Muscle layer of colon (tissue), 2 donors: ENCODE data around the gene XYLT2.

Source experiments
- H3K27ac ChIP-seq: one replicate; pipeline ENCODE4 v1.7.0; 2013; ENCODE audit warnings: low read depth, mild to moderate bottlenecking, low read length, moderate library complexity
- H3K27me3 ChIP-seq, 2 donors: one replicate each; pipeline ENCODE4 v1.7.0; 2013; ENCODE audit warnings: low read length in 2 of 2, mild to moderate bottlenecking in 2 of 2; ENCODE audit not compliant: insufficient read depth in 2 of 2, control insufficient read depth in 1 of 2
- H3K36me3 ChIP-seq: one replicate; pipeline ENCODE4 v1.7.0; 2013; ENCODE audit warnings: mild to moderate bottlenecking, low read length; ENCODE audit not compliant: insufficient read depth
- H3K4me1 ChIP-seq: one replicate; pipeline ENCODE4 v1.7.0; 2013; ENCODE audit warnings: mild to moderate bottlenecking, low read length; ENCODE audit not compliant: insufficient read depth
- H3K4me3 ChIP-seq, 2 donors: one replicate each; pipeline ENCODE4 v1.7.0; 2013; ENCODE audit warnings: low read length in 2 of 2, low read depth in 1 of 2, mild to moderate bottlenecking in 1 of 2, moderate library complexity in 1 of 2
- H3K9ac ChIP-seq: one replicate; pipeline ENCODE4 v1.7.0; 2013; ENCODE audit warnings: low read length
- H3K9me3 ChIP-seq: one replicate; pipeline ENCODE4 v1.7.0; 2013; ENCODE audit warnings: mild to moderate bottlenecking, low read length
- donor health status: abdominal sarcoma.
- donor health status: Adenocarcinoma of cecum.

Gene XYLT2

DNA sequence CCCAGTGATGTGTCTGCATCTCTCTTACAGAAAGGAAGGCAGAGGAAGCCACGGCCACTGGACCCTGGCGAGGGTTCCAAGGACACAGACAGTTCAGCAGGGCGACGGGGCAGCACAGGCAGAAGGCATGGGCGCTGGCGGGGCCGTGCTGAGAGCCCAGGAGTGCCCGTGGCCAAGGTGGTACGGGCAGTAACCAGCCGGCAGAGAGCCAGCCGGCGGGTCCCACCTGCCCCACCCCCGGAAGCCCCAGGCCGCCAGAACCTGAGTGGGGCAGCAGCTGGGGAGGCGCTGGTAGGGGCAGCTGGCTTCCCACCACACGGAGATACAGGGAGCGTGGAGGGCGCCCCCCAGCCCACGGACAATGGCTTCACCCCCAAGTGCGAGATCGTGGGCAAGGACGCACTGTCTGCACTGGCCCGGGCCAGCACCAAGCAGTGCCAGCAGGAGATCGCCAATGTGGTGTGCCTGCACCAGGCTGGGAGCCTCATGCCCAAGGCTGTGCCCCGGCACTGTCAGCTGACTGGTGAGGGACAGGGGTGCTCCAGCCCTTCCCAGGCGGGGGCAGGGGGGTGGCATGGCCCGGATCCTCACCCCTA lies 7.8 kb downstream of the XYLT2 start:
- no peak overlapping the region for H3K4me3 ChIP-seq
- no peak overlapping the region for H3K9ac ChIP-seq
- no peaks in the 10 kb centered on the region for H3K9me3 ChIP-seq
- H3K27ac ChIP-seq: no peak overlapping the region
- H3K36me3 ChIP-seq: peaks cover 48% of the 10 kb centered on the region
- H3K27me3 ChIP-seq: no peaks in the 10 kb centered on the region
- H3K4me1 ChIP-seq: peaks cover 17% of the 10 kb centered on the region

DNA sequence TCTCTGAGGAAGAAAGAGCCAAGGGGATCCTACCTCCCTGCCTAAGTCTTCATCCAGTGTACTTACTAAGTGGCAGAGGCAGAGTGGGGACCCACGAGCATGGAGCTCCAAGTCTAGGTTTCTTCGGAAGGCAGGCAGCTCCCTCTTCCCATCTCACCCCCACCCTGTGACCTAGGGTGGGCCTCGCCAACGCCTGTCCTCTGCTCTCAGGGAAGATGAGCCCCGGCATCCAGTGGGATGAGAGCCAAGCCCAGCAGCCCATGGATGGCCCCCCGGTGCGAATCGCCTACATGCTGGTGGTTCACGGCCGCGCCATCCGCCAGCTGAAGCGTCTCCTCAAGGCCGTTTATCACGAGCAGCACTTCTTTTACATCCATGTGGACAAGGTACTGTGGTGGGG lies 8.3 kb downstream of the XYLT2 start:
- Histone ChIP-seq H3K9ac (no peak overlapping the region), H3K4me3 (no peak overlapping the region), H3K36me3 (peaks cover 52% of the 10 kb centered on the region), H3K9me3 (no peaks in the 10 kb centered on the region), H3K27me3 (no peaks in the 10 kb centered on the region), H3K4me1 (peaks cover 16% of the 10 kb centered on the region), H3K27ac (no peak overlapping the region)

DNA sequence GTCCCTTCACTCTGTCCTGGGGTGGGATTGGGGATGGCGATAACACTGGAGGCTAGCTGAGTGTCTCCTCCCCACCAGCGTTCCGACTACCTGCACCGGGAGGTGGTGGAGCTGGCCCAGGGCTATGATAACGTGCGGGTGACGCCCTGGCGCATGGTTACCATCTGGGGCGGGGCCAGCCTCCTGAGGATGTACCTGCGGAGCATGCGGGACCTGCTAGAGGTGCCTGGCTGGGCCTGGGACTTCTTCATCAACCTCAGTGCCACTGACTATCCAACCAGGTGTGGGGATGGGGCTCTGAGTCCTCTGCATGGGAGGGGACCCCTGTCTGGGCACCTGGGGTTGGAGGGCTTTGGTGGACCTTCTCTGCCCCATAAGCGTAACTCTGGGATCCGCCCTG lies 8.8 kb downstream of the XYLT2 start:
- H3K4me3 ChIP-seq: no peak overlapping the region
- peaks cover 16% of the 10 kb centered on the region for H3K4me1 ChIP-seq
- H3K9me3 ChIP-seq: no peaks in the 10 kb centered on the region
- H3K27me3 ChIP-seq: no peaks in the 10 kb centered on the region
- H3K9ac ChIP-seq: no peak overlapping the region
- no peak overlapping the region for H3K27ac ChIP-seq
- H3K36me3 ChIP-seq: peaks cover 52% of the 10 kb centered on the region

DNA sequence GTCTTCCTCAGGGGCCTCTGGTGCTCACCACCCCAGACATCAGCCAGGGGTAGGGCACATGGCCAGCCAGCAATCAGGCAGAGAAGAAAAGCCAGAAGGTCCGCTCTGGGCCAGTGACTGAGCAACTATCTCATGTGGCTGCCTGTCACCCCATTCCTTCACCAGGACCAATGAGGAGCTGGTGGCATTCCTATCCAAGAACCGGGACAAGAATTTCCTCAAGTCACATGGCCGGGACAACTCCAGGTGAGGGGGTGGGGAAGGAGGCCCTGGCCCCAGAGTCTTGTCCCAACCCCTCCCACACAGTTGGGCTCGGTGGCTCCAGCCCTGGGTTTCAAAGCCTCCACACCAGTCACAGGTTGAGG lies 9.4 kb downstream of the XYLT2 start:
- Histone ChIP-seq H3K4me3 (no peak overlapping the region), H3K36me3 (peaks cover 52% of the 10 kb centered on the region), H3K9ac (no peak overlapping the region), H3K9me3 (no peaks in the 10 kb centered on the region), H3K27ac (no peak overlapping the region), H3K27me3 (no peaks in the 10 kb centered on the region), H3K4me1 (peaks cover 16% of the 10 kb centered on the region)

- H3K27me3 ChIP-seq: no peaks in the 10 kb centered on the region
- H3K27ac ChIP-seq: no peak overlapping the region
- no peak overlapping the region for H3K4me3 ChIP-seq
- peaks cover 16% of the 10 kb centered on the region for H3K4me1 ChIP-seq
- H3K9me3 ChIP-seq: no peaks in the 10 kb centered on the region
- H3K36me3 ChIP-seq: peaks cover 52% of the 10 kb centered on the region
- H3K9ac ChIP-seq: no peak overlapping the region
These were observed 9.9 kb downstream of the XYLT2 start for GRCh38 chr17:50355701-50356341.

GRCh38 chr17:50356418-50356817 lies 10.5 kb downstream of the XYLT2 start:
- H3K9ac ChIP-seq: no peak overlapping the region
- no peak overlapping the region for H3K4me3 ChIP-seq
- H3K36me3 ChIP-seq: peaks cover 52% of the 10 kb centered on the region
- no peak overlapping the region for H3K27ac ChIP-seq
- peaks cover 16% of the 10 kb centered on the region for H3K4me1 ChIP-seq
- no peaks in the 10 kb centered on the region for H3K27me3 ChIP-seq
- H3K9me3 ChIP-seq: no peaks in the 10 kb centered on the region

DNA sequence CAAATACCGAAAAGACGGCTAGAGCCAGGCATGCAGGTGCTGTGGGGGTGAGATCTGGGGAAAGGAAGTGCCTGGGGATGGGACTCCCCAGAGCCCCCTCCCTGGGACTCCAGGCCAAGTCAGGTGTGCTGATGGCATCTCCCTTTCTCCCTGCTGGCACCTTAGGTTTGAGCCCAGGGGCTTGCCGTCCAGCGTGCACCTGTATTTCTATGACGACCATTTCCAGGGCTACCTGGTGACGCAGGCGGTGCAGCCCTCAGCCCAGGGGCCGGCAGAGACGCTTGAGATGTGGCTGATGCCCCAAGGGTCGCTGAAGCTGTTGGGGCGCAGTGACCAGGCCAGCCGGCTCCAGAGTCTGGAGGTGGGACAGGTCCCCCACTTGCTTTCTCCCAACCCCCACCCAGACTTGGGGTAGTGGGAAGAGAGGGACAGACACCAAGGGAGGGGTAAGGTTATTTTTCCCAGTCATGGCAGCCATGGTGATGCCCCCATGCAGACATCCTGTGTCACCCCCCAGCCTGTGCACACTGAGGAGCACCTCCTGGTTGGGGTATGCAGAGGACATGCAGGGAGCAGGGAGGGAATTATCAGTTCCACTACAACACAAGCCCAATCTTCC lies 11.1 kb downstream of the XYLT2 start:
- Histone ChIP-seq H3K4me1 (peaks cover 11% of the 10 kb centered on the region), H3K36me3 (peaks cover 51% of the 10 kb centered on the region), H3K4me3 (no peak overlapping the region), H3K27me3 (no peaks in the 10 kb centered on the region), H3K27ac (no peak overlapping the region), H3K9ac (no peak overlapping the region), H3K9me3 (no peaks in the 10 kb centered on the region)

DNA sequence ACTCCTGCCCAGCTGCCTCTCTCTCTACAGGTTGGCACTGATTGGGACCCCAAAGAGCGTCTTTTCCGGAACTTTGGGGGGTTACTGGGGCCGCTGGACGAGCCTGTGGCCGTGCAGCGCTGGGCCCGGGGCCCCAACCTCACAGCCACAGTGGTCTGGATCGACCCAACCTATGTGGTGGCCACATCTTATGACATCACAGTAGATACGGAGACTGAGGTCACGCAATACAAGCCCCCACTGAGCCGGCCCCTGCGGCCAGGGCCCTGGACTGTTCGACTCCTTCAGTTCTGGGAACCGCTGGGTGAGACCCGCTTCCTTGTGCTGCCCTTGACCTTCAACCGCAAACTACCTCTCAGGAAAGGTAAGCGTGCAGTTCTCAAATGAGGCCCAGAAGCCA lies 12.3 kb downstream of the XYLT2 start:
- Histone ChIP-seq H3K4me1 (peaks cover 6% of the 10 kb centered on the region), H3K4me3 (no peak overlapping the region), H3K27me3 (no peaks in the 10 kb centered on the region), H3K9me3 (no peaks in the 10 kb centered on the region), H3K27ac (no peak overlapping the region), H3K9ac (no peak overlapping the region), H3K36me3 (peaks cover 48% of the 10 kb centered on the region)

- H3K4me1 ChIP-seq: peaks cover 6% of the 10 kb centered on the region
- H3K9me3 ChIP-seq: no peaks in the 10 kb centered on the region
- H3K27ac ChIP-seq: no peak overlapping the region
- H3K36me3 ChIP-seq: peaks cover 46% of the 10 kb centered on the region
- no peaks in the 10 kb centered on the region for H3K27me3 ChIP-seq
- no peak overlapping the region for H3K9ac ChIP-seq
- no peak overlapping the region for H3K4me3 ChIP-seq
These were observed 13.2 kb downstream of the XYLT2 start for GRCh38 chr17:50359005-50359699.

DNA sequence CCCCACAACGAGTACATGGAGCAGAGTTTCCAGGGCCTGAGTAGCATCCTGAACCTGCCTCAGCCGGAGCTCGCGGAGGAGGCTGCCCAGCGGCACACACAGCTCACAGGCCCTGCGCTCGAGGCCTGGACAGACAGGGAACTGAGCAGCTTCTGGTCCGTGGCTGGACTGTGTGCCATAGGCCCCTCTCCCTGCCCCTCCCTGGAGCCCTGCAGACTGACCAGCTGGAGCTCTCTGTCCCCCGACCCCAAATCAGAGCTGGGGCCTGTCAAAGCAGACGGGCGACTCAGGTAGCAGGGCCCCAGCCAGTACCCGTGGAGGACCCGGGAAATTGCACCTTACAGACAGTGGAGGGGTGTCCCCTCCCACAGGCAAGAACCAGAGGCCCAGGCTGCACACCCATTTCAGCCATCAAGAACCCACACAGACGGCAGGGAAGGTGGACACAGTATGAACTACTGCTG lies 14.1 kb downstream of the XYLT2 start:
- Histone ChIP-seq H3K4me1 (peaks cover 6% of the 10 kb centered on the region), H3K4me3 (no peak overlapping the region), H3K27me3 (no peaks in the 10 kb centered on the region), H3K9me3 (no peaks in the 10 kb centered on the region), H3K27ac (no peak overlapping the region), H3K9ac (no peak overlapping the region), H3K36me3 (peaks cover 37% of the 10 kb centered on the region)

GRCh38 chr17:50360486-50361115 lies 14.7 kb downstream of the XYLT2 start:
- no peak overlapping the region for H3K27ac ChIP-seq
- no peaks in the 10 kb centered on the region for H3K27me3 ChIP-seq
- no peaks in the 10 kb centered on the region for H3K9me3 ChIP-seq
- H3K36me3 ChIP-seq: peaks cover 36% of the 10 kb centered on the region
- no peak overlapping the region for H3K9ac ChIP-seq
- H3K4me1 ChIP-seq: peaks cover 6% of the 10 kb centered on the region
- no peak overlapping the region for H3K4me3 ChIP-seq
